GM10266 (cell line): ENCODE results near the gene ELAVL1.

Source experiments
- DNase-seq: peaks from one replicate; pipeline ENCODE4 v3.0.0; 2012; ENCODE audit errors: extremely low spot score
- TF ChIP-seq, protein P1 (sequence below): IDR thresholded peaks from 2 replicates; pipeline ENCODE4 v1.5.1; 2012; ENCODE audit warnings: mild to moderate bottlenecking, low read depth; ENCODE audit not compliant: control insufficient read depth, insufficient read depth; ENCODE audit errors: missing control alignments

ELAVL1 gene

DNA sequence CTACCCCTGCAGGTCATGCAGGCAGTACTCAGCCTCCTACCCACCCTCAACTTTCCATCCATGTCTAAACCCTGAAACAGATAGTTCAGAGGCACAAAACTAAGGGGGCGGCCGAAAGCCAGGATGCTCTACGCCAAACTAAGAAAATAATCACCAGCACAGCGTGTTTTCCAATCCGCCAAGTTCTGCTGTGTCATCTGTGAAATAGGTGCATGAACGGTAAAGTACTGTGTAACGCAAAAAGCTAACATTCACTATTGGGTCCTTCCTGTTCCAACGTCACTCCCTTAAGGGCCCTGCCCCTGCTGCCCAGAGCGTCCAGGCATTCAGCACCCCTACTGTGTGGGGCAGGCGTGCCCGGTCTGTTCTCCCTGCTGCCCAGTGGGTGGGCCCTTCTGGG, 49.7 kb downstream of the ELAVL1 start:
- no peak for DNase-seq
- TF ChIP-seq, protein P1, sequence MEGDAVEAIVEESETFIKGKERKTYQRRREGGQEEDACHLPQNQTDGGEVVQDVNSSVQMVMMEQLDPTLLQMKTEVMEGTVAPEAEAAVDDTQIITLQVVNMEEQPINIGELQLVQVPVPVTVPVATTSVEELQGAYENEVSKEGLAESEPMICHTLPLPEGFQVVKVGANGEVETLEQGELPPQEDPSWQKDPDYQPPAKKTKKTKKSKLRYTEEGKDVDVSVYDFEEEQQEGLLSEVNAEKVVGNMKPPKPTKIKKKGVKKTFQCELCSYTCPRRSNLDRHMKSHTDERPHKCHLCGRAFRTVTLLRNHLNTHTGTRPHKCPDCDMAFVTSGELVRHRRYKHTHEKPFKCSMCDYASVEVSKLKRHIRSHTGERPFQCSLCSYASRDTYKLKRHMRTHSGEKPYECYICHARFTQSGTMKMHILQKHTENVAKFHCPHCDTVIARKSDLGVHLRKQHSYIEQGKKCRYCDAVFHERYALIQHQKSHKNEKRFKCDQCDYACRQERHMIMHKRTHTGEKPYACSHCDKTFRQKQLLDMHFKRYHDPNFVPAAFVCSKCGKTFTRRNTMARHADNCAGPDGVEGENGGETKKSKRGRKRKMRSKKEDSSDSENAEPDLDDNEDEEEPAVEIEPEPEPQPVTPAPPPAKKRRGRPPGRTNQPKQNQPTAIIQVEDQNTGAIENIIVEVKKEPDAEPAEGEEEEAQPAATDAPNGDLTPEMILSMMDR, result no peak

DNA sequence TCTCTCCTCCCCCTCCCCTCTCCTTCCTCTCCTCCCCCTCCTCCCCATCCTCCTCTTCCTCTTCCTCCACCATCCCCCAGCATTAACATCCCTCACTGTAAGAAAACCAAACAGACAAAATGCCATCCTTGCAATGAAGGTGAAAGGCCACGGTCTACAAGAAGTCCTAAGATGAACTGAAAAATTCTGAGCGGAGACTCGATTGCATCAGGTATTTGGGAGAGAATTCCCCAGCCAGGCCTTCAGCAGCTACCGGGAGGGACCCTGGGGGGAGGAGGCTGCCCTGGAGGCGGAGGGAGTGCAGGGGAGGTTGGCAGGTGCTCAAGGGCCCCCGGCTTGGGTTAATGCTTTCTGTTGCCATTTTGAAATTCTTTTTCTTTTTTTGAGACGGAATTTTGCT, 51.9 kb downstream of the ELAVL1 start:
- no peak for DNase-seq
- TF ChIP-seq, protein P1, result no peak

DNA sequence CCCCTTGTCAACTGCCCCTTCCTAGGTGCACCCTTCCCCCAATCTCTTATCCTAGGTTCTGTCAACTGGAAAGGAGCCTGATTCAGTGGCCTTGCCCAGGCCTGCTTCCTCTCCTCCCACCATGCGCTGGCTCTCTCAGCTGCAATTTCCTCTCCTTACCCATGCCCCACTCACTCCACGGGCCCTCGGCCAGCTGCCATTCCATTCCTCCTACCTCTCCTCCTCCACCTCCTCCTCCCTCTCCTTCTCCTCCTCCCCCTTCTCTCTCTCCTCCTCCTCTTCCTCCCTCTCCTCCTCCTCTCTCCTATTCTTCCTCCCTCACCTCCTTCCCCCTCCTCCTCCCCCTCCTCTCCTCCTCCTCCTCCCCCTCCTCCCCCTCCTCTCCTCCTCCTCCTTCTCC, 52.4 kb downstream of the ELAVL1 start:
- TF ChIP-seq, protein P1, result no peak
- DNase-seq, result no peak

DNA sequence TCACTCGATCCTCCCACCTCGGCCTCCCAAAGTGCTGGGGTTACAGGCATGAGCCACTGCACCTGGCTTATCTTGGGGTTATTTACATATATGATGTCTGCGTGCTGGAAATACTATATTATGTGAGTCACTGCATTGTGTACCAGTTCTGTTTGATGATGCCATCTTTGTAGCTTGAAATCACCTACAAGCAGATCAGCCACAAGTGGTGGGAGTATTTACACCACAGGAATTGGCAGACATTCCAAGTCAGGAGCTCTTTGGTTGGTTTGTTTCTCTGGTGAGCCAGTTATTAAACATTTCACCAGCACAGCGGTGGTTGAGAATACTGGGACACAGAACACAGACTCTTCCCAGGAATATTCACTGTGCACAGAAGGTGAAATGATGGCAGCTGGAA, 57.5 kb downstream of the ELAVL1 start:
- DNase-seq, result no peak
- TF ChIP-seq, protein P1, result no peak

DNA sequence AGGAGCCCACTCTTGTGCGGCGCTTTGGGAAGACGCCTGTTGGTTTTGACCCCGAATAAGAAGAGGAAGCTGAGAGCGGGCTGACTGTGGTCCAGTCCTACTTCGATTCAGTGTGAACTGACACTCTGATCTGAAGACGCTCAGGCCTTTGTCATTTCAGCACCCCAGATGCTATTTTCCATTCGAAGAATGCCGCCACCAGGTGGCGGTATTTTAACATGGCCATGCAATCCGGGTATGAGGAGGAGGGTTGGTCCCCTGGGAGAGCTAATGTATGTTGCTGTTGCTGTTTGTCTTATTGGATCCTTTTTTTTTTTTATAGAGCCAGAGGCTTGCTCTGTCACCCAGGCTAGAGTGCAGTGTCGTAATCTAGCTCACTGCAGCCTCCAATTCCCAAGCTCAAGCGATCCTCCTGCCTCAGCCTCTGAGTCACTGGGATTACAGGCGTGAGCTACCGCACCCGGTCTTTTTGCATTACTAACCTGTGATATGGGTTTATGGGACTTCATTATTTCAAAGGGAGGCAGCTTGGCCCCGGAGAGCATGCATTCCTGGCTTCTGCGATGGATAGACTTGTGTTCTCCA, 61.2 kb downstream of the ELAVL1 start:
- DNase-seq, result peak; percentile 87
- TF ChIP-seq, protein P1, result peak; percentile 86

DNA sequence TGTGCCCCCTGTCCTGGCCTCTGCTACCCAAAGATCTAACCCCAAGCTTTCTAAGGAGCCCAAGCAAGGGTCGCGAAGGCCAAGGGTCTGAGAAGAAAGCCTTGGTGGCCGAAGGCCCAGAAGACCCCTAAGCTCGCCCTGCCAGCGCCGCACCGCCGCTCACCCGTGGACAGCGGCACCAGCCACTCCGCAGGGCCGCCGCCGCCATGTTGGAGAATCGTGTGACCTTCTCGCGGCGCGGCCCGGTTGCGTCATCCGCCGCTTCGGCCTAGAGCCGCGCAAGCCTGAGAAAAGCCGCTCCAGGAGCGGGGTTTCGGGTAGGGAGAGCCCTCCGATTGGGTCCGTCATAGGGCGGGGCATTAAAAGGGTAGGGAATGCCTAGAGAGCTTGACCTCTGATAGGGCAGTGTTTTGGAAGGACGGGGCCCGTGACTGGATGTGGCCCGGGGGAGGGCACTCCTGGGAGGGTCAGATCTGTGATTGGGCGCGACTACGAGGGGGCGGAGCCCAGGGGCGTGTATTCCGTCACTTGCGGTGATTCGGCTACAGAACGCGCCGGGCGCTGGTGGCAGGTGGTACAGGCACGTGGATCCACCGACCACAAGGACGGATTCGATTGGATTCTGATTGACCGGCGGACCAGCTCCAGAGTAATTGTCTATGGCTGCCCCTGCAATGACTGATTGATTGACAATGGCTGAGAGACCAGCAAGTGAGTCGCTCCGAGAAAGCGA, 61.8 kb downstream of the ELAVL1 start, which contains the start of gene TIMM44:
TSS of gene TIMM44 (minus strand) at position 223 of the 733 bp plus-strand sequence. CDS start at position 208, 15 bp downstream.
- TF ChIP-seq, protein P1, result peak; percentile 32
- peak; percentile 98 for DNase-seq

DNA sequence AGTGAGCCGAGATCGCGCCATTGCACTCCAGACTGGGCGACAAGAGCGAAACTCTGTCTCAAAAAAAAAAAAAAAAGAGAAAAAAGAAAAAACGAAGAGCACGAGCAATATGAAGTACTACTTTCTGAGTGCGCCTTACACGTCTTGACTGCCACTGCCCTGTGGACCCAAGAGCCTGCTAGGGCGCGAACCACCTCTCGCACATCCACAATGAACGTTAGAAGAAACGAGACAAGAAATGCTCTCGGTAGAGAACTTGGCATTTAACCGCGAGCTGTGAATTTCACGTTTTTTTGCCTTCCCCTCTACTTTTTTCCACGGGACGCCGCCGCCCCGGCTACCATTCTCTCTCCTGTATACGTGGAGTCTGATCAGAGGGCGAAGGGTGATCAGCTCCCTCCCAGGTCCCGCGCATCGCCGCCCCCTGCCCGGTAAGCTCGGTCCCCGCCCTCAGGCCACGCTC, 62.4 kb downstream of the ELAVL1 start:
- TF ChIP-seq, protein P1, result no peak
- no peak for DNase-seq
